Thoracic aorta endothelial cell (primary cell): ENCODE results near the gene HOOK2. TPM values are rescaled to one million over a fixed set of nuclear protein-coding genes. Genes with fewer than 3 reads are reported as not detected.

Source experiments
- small RNA-seq: library from RNA; depleted of rRNA; stranded (forward); fragments of <200 nt; gene quantifications from one replicate; pipeline ENCODE3, GENCODE V24; 2012
- total RNA-seq: library from RNA; depleted of rRNA; stranded (reverse); fragments of >200 nt; gene quantifications from 2 replicates; pipeline ENCODE4 v1.2.3, GENCODE V29; 2012

HOOK2 gene
- total RNA-seq, result 8.4 and 8.8 TPM in 2 replicates

GRCh38 chr19:12774588-12775555 is at the start of gene HOOK2:
Gene HOOK2, minus strand, starts transcription at chr19:12775552. Its CDS starts 103 bp downstream, at chr19:12775449.

GRCh38 chr19:12806242-12807081 is 31.1 kb upstream of the HOOK2 start, which contains the start of gene RNASEH2A:
Gene RNASEH2A, plus strand, starts transcription at chr19:12806584. Its CDS starts 90 bp downstream, at chr19:12806674.

GRCh38 chr19:12801466-12802266 is 26.3 kb upstream of the HOOK2 start, which contains the start of the genes PRDX2 and THSD8:
Gene PRDX2, minus strand, starts transcription at chr19:12801800. Its CDS starts 539 bp downstream, at chr19:12801261.
Gene THSD8, plus strand, starts transcription at chr19:12802069. Its CDS starts 3 bp downstream, at chr19:12802072.

GRCh38 chr19:12791345-12792050 is 16.1 kb upstream of the HOOK2 start, which contains the start of gene JUNB:
Gene JUNB, plus strand, starts transcription at chr19:12791486. Its CDS starts 286 bp downstream, at chr19:12791772.

GRCh38 chr19:12751635-12752034 is 23.7 kb downstream of the HOOK2 start, which contains the start of gene BEST2:
Gene BEST2, plus strand, starts transcription at chr19:12751791. Its CDS starts 802 bp downstream, at chr19:12752593.

GRCh38 chr19:12736995-12737834 is 38.1 kb downstream of the HOOK2 start, which contains the start of gene GET3:
Gene GET3, plus strand, starts transcription at chr19:12737497. Its CDS starts 9 bp downstream, at chr19:12737506.

GRCh38 chr19:12723641-12724426 is 51.5 kb downstream of the HOOK2 start, which contains the start of gene TNPO2:
Gene TNPO2, minus strand, starts transcription at chr19:12723932. Its CDS starts 2,955 bp downstream, at chr19:12720977.

Small RNA genes lying within 50 kb of the gene (small RNA-seq; reads per million reads assigned to genes)
- gene MIR5684, result not detected

Other genes starting within 250 kb of the HOOK2 start
- gene ZNF564, start 224.1 kb downstream of the HOOK2 start, total RNA-seq, result 7.0 and 8.8 TPM in 2 replicates
- 8.8 and 9.4 TPM in 2 replicates for gene ZNF490, start 164.7 kb downstream of the HOOK2 start, total RNA-seq
- 22.0 and 22.1 TPM in 2 replicates for gene ZNF791, start 164.6 kb downstream of the HOOK2 start, total RNA-seq
- 25.9 and 29.6 TPM in 2 replicates for gene MAN2B1, start 108.8 kb downstream of the HOOK2 start, total RNA-seq
- gene WDR83, start 108.7 kb downstream of the HOOK2 start, total RNA-seq, result 5.9 and 6.4 TPM in 2 replicates
- 41.6 and 48.0 TPM in 2 replicates for gene DHPS, start 93.7 kb downstream of the HOOK2 start, total RNA-seq
- not detected in 2 replicates for gene GNG14, start 87.6 kb downstream of the HOOK2 start, total RNA-seq
- 11.3 and 12.9 TPM in 2 replicates for gene FBXW9, start 78.9 kb downstream of the HOOK2 start, total RNA-seq
- gene TNPO2, start 51.6 kb downstream of the HOOK2 start, total RNA-seq, result 37.1 and 43.5 TPM in 2 replicates
- 139 and 174 TPM in 2 replicates for gene TRIR, start 40.9 kb downstream of the HOOK2 start, total RNA-seq
- gene GET3, start 38.1 kb downstream of the HOOK2 start, total RNA-seq, result 70.3 and 81.7 TPM in 2 replicates
- gene BEST2, start 23.8 kb downstream of the HOOK2 start, total RNA-seq, result not detected in 2 replicates
- gene JUNB, start 15.9 kb upstream of the HOOK2 start, total RNA-seq, result 36.0 and 37.8 TPM in 2 replicates
- gene PRDX2, start 26.2 kb upstream of the HOOK2 start, total RNA-seq, result 192 and 196 TPM in 2 replicates
- gene THSD8, start 26.5 kb upstream of the HOOK2 start, total RNA-seq, result 0.53 TPM in 1 of 2 replicates, not detected in the other
- gene RNASEH2A, start 31.0 kb upstream of the HOOK2 start, total RNA-seq, result 30.5 and 31.0 TPM in 2 replicates
- not detected in 2 replicates for gene RTBDN, start 59.0 kb upstream of the HOOK2 start, total RNA-seq
- gene MAST1, start 63.0 kb upstream of the HOOK2 start, total RNA-seq, result 0.22 and 0.53 TPM in 2 replicates
- 12.1 and 20.0 TPM in 2 replicates for gene DNASE2, start 105.9 kb upstream of the HOOK2 start, total RNA-seq
- not detected in 2 replicates for gene KLF1, start 111.6 kb upstream of the HOOK2 start, total RNA-seq
- gene GCDH, start 115.6 kb upstream of the HOOK2 start, total RNA-seq, result 29.9 and 38.1 TPM in 2 replicates
- 0.07 TPM in 1 of 2 replicates, not detected in the other for gene SYCE2, start 143.7 kb upstream of the HOOK2 start, total RNA-seq
- 61.8 and 67.1 TPM in 2 replicates for gene FARSA, start 158.2 kb upstream of the HOOK2 start, total RNA-seq
- 1,763 and 1,853 TPM in 2 replicates for gene CALR, start 163.1 kb upstream of the HOOK2 start, total RNA-seq
- gene RAD23A, start 170.3 kb upstream of the HOOK2 start, total RNA-seq, result 80.7 and 103 TPM in 2 replicates
- gene GADD45GIP1, start 181.7 kb upstream of the HOOK2 start, total RNA-seq, result 30.1 and 32.4 TPM in 2 replicates
- gene DAND5, start 194.0 kb upstream of the HOOK2 start, total RNA-seq, result not detected in 2 replicates
- 34.7 and 36.3 TPM in 2 replicates for gene NFIX, start 219.9 kb upstream of the HOOK2 start, total RNA-seq